GM12878 (cell line): ENCODE data around the gene KASH5. TPM values are rescaled to one million over a fixed set of nuclear protein-coding genes. Genes with fewer than 3 reads are reported as not detected.

Experiments used
- ATAC-seq: fragments of 200-7000 bp; cut with Tn5 transposase; 3 replicates; pipeline ENCODE4 v1.9.1; 2020; ENCODE audit warnings: mild to moderate bottlenecking, moderate library complexity
- BruUV-seq: library from RNA; stranded (reverse); fragments of 400-500 nt; replicated peaks from 2 replicates; lab custom pipeline; 2021; lab: Mats Ljungman, UMichigan
- CTCF ChIA-PET: fragments of 300-600 bp; sonication (Branson Sonifier 250); formaldehyde crosslinking; extraction: SDS; loops from one replicate; lab custom pipeline; 2021; ENCODE audit warnings: inconsistent platforms; lab: Yijun Ruan, JAX
- POLR2A ChIA-PET: fragments of 350-600 bp; formaldehyde crosslinking; extraction: SDS; loops from one replicate; lab custom pipeline; 2021; ENCODE audit warnings: inconsistent platforms; lab: Charles Lee
- RAD21 ChIA-PET: fragments of 300-600 bp; sonication (Branson Sonifier 250); formaldehyde crosslinking; loops from one replicate; lab custom pipeline; 2023; ENCODE audit warnings: antibody characterized with exemption; ENCODE audit not compliant: unreplicated experiment; lab: Charles Lee
- SMC1A ChIA-PET: fragments of 300-600 bp; sonication (Branson Sonifier 250); formaldehyde crosslinking; loops from one replicate; lab custom pipeline; 2023; ENCODE audit not compliant: unreplicated experiment, uncharacterized antibody; lab: Charles Lee
- DNase-seq: peaks from one replicate; pipeline ENCODE4 v3.0.0-alpha.2; 2011; ENCODE audit warnings: low read depth, low spot score
- FAIRE-seq: peaks from 3 replicates; lab custom pipeline; 2011; peaks lifted over from hg19 to GRCh38; lab: Jason Lieb, UNC
- H2AFZ ChIP-seq: 2 replicates; pipeline ENCODE4 v1.6.0; 2011; ENCODE audit warnings: low read depth, low read length, control low read depth; ENCODE audit not compliant: control insufficient read depth
- H3K27ac ChIP-seq: 2 replicates; pipeline ENCODE4 v1.5.1; 2011; ENCODE audit warnings: control low read depth; ENCODE audit not compliant: control insufficient read depth, insufficient read depth
- H3K27me3 ChIP-seq, 2 experiments: replicated peaks in 1 of 2; 2 replicates each; pipeline versions ENCODE4 v1.6.0 to v1.6.1; 2011; ENCODE audit warnings: low read length in 1 of 2; ENCODE audit not compliant: control insufficient read depth in 2 of 2, insufficient read depth in 2 of 2
- H3K36me3 ChIP-seq, 2 experiments: 2 replicates each; pipeline ENCODE4 v1.5.1; 2011; ENCODE audit warnings: low read length in 1 of 2; ENCODE audit not compliant: control insufficient read depth in 2 of 2, insufficient read depth in 2 of 2
- H3K4me1 ChIP-seq: 2 replicates; pipeline ENCODE4 v1.6.1; 2011; ENCODE audit warnings: mild to moderate bottlenecking, low read length, moderate library complexity, mixed read lengths; ENCODE audit not compliant: control insufficient read depth, insufficient read depth
- H3K4me2 ChIP-seq: 2 replicates; pipeline ENCODE4 v1.6.0; 2011; ENCODE audit warnings: control low read depth; ENCODE audit not compliant: control insufficient read depth, insufficient read depth
- H3K4me3 ChIP-seq: fragments of 200-600 bp; sonication (generic); 2 replicates; pipeline ENCODE4 v1.5.1; 2016
- H3K79me2 ChIP-seq: 2 replicates; pipeline ENCODE4 v1.6.0; 2011; ENCODE audit warnings: low read length; ENCODE audit not compliant: control insufficient read depth, insufficient read depth
- H3K9ac ChIP-seq: 2 replicates; pipeline ENCODE4 v1.8.0; 2011; ENCODE audit warnings: low read length, control low read depth, mixed read lengths; ENCODE audit not compliant: control insufficient read depth, insufficient read depth
- H3K9me3 ChIP-seq: replicated peaks from 3 replicates; pipeline ENCODE4 v1.5.1; 2011; ENCODE audit warnings: mild to moderate bottlenecking, low read length; ENCODE audit not compliant: control insufficient read depth, insufficient read depth
- H4K20me1 ChIP-seq: 2 replicates; pipeline ENCODE4 v1.6.0; 2011; ENCODE audit not compliant: control insufficient read depth, insufficient read depth
- ATF2 ChIP-seq: IDR thresholded peaks from 2 replicates; pipeline ENCODE4 v1.6.1; 2012; ENCODE audit warnings: low read length, inconsistent platforms
- BACH1 ChIP-seq: fragments of 450-650 bp; IDR thresholded peaks from 2 replicates; pipeline ENCODE4 v1.6.1; 2017; ENCODE audit warnings: mild to moderate bottlenecking, borderline replicate concordance
- CHD2 ChIP-seq: IDR thresholded peaks from 2 replicates; pipeline ENCODE4 v1.6.1; 2011; ENCODE audit warnings: low read depth, low read length, improper control_type of control experiment, borderline replicate concordance
- DPF2 ChIP-seq: fragments of 450-650 bp; IDR thresholded peaks from 2 replicates; pipeline ENCODE4 v1.6.1; 2017; ENCODE audit warnings: mild to moderate bottlenecking
- E4F1 ChIP-seq: fragments of 450-650 bp; IDR thresholded peaks from 2 replicates; pipeline ENCODE4 v1.6.1; 2018; ENCODE audit warnings: borderline replicate concordance, mild to moderate bottlenecking; ENCODE audit not compliant: partially characterized antibody
- JUND ChIP-seq: IDR thresholded peaks from 2 replicates; pipeline ENCODE4 v1.6.1; 2012; ENCODE audit warnings: low read depth, mild to moderate bottlenecking, low read length, improper control_type of control experiment, moderate library complexity
- KDM1A ChIP-seq: fragments of 200-600 bp; sonication (generic); IDR thresholded peaks from 2 replicates; pipeline ENCODE4 v1.6.1; 2016; ENCODE audit warnings: borderline replicate concordance
- MYC ChIP-seq: IDR thresholded peaks from 2 replicates; pipeline ENCODE4 v1.6.1; 2011; ENCODE audit warnings: mild to moderate bottlenecking, low read length, moderate library complexity, inconsistent platforms; ENCODE audit not compliant: insufficient read depth, insufficient replicate concordance, insufficient read length, severe bottlenecking
- RCOR1 ChIP-seq: conservative IDR thresholded peaks from 2 replicates; pipeline ENCODE4 v1.6.1; 2012; ENCODE audit warnings: low read depth, low read length, improper control_type of control experiment
- SMAD5 ChIP-seq: IDR thresholded peaks from 2 replicates; pipeline ENCODE4 v1.6.1; 2016; ENCODE audit warnings: antibody characterized with exemption, low read depth
- SUPT20H ChIP-seq: IDR thresholded peaks from 2 replicates; pipeline ENCODE4 v1.6.1; 2011; ENCODE audit warnings: low read depth, mild to moderate bottlenecking, low read length, moderate library complexity, borderline replicate concordance; ENCODE audit not compliant: control insufficient read depth
- YY1 ChIP-seq: IDR thresholded peaks from 2 replicates; pipeline ENCODE4 v1.6.1; 2011; ENCODE audit warnings: low read depth, mild to moderate bottlenecking, low read length
- ZBTB40 ChIP-seq: fragments of 450-650 bp; IDR thresholded peaks from 2 replicates; pipeline ENCODE4 v1.6.1; 2016; ENCODE audit warnings: mild to moderate bottlenecking, moderate library complexity, borderline replicate concordance
- ZNF622 ChIP-seq: fragments of 450-650 bp; IDR thresholded peaks from 2 replicates; pipeline ENCODE4 v1.6.1; 2017; ENCODE audit warnings: mild to moderate bottlenecking, inconsistent platforms
- WGBS: methylation state at CpG from one replicate; pipeline ENCODE4 v1.1.6; 2016; ENCODE audit warnings: low lambda C conversion rate; ENCODE audit not compliant: insufficient replicate concordance, insufficient coverage; ENCODE audit errors: missing lambda C conversion rate; 5-methylcytosine and 5-hydroxymethylcytosine counted together
- in situ Hi-C: fragments of 300-500 bp; cut with MboI; formaldehyde crosslinking; loops from 9 replicates; pipeline ENCODE4 v1.14.3; 2018; ENCODE audit warnings: mixed read lengths
- intact Hi-C: fragments of 100-400 bp; cut with micrococcal nuclease; formaldehyde crosslinking; loops from one replicate; pipeline ENCODE4 v1.14.2; 2022; ENCODE audit not compliant: unreplicated experiment
- polyA plus RNA-seq, 11 experiments: library from polyadenylated mRNA; depleted of rRNA in 4 of 11; unstranded in 6 of 11; stranded (reverse) in 5 of 11; fragments of >200 nt; fragmentation: Nextera tagmentation in 4 of 11; fragmentation: Illumina TruSeq in 1 of 11; extraction: Ambion mirVana in 4 of 11; extraction: Trizol in 1 of 11; gene quantifications; 1 replicate in 1 of 11; 2 replicates in 10 of 11; pipeline versions ENCODE4 v1.2.1 to v1.2.3, GENCODE V29; 2011 to 2016; ENCODE audit warnings: inconsistent platforms in 2 of 11, missing spikeins in 2 of 11, low read depth in 1 of 11
- total RNA-seq, 4 experiments: library from RNA; depleted of rRNA in 3 of 4; stranded (reverse); fragments of >200 nt in 3 of 4; fragmentation: Illumina TruSeq in 1 of 4; extraction: Trizol in 1 of 4; gene quantifications; 2 replicates each; pipeline versions ENCODE4 v1.2.1 to v1.2.3, GENCODE V29; 2013 to 2021

The KASH5 gene
- total and polyA plus RNA-seq, 10 of the 15 experiments (the other 5 are each of a cell fraction or from before 2014, with no cell fraction given) = 0.03 to 0.06 (median 0.05) TPM; not detected in 7

GRCh38 chr19:49390131-49390928 is 2.3 kb downstream of the KASH5 start:
- POLR2A ChIA-PET = interaction anchor here (0.5 to 2.0 kb wide), 6 partner anchors 44 to 263 kb away, joined by 3 to 5 read pairs (median 4); partner anchors contain the start of gene PIH1D1
- no peak overlapping the region for H3K27ac ChIP-seq
- no peaks in the 10 kb centered on the region for H3K9me3 ChIP-seq
- RAD21 ChIA-PET = interaction anchor here (1.0 to 3.0 kb wide), 8 partner anchors 16 to 164 kb away, joined by 3 to 23 read pairs (median 4); partner anchors contain the start of gene PIH1D1
- H3K9ac ChIP-seq = no peak overlapping the region
- H3K4me1 ChIP-seq = no peaks in the 10 kb centered on the region
- intact Hi-C loops = no loop called here
- BruUV-seq = no TSS peak
- CTCF ChIA-PET = interaction anchor here (0.7 to 5.7 kb wide), 16 partner anchors 11 to 124 kb away, joined by 3 to 68 read pairs (median 8); partner anchors contain the start of genes FLT3LG and GFY
- no peak for FAIRE-seq
- H3K27me3 ChIP-seq = no peaks in the 10 kb centered on the region
- no peak overlapping the region for H3K4me2 ChIP-seq
- no peak overlapping the region for H2AFZ ChIP-seq
- no peak for DNase-seq
- in situ Hi-C loops = loop anchor here (5.0 kb wide), 1 partner anchor 47 kb away; no protein-coding TSS in a partner anchor
- H4K20me1 ChIP-seq = no peaks in the 10 kb centered on the region
- H3K36me3 ChIP-seq = no peaks in the 10 kb centered on the region
- no peak for ATAC-seq
- 68% methylated on average over 26 of the region's 26 CpGs for WGBS
- SMC1A ChIA-PET = interaction anchor here (0.8 to 2.9 kb wide), 10 partner anchors 13 to 163 kb away, joined by 3 to 15 read pairs (median 6); partner anchors contain the start of genes CD37 and PIH1D1
- H3K79me2 ChIP-seq = no peaks in the 10 kb centered on the region
- no peak overlapping the region for H3K4me3 ChIP-seq
- TF ChIP-seq ATF2 = no peak
- TF ChIP-seq JUND = no peak
- TF ChIP-seq ZNF622 = no peak
- no peak for TF ChIP-seq KDM1A
- TF ChIP-seq DPF2 = no peak
- TF ChIP-seq SUPT20H = no peak
- no peak for TF ChIP-seq BACH1
- no peak for TF ChIP-seq SMAD5
- TF ChIP-seq RCOR1 = no peak
- TF ChIP-seq CHD2 = no peak
- TF ChIP-seq YY1 = no peak
- no peak for TF ChIP-seq E4F1
- no peak for TF ChIP-seq ZBTB40
- no peak for TF ChIP-seq MYC
